Measurements from ENCODE around the gene SPEN. TPM values are rescaled to one million over a fixed set of nuclear protein-coding genes. Genes with fewer than 3 reads are reported as not detected.

The SPEN gene
- polyA plus RNA-seq, 1 of the 3 experiments (the other 2 are of a cell fraction) = 6.1 TPM

GRCh38 chr1:15874471-15874870 lies 27.0 kb downstream of the SPEN start:
- ChIA-PET CTCF (interaction anchor here (0.8 to 1.8 kb wide), 2 partner anchors 8 to 19 kb away, joined by 3 to 4 read pairs; no protein-coding TSS in a partner anchor), POLR2A (no interaction called here)
- Histone ChIP-seq H3K27ac (ENCODE audit: low read depth in 2 of 2, low read length in 1 of 2) (no peak overlapping the region), H3K36me3 (replicated peaks in 1 of 2; ENCODE audit: control insufficient read depth in 1 of 2, insufficient read depth in 2 of 2, low read length in 1 of 2) (peaks cover 37 to 40% of the 10 kb centered on the region in 2 experiments), H3K4me1 (ENCODE audit: control insufficient read depth in 1 of 2, insufficient read depth in 2 of 2, low read depth in 1 of 2, low read length in 1 of 2) (peaks cover 0 to 8% of the 10 kb centered on the region in 2 experiments; a peak in 1 of 4 replicates), H2AFZ (ENCODE audit: low read depth) (no peak overlapping the region), H3K79me2 (ENCODE audit: insufficient read depth) (peaks cover 100% of the 10 kb centered on the region), H3K9ac (no peak overlapping the region), H3K9me3 (no peaks in the 10 kb centered on the region), H4K20me1 (ENCODE audit: insufficient read depth) (peaks cover 43% of the 10 kb centered on the region), H3K4me2 (no peak overlapping the region), H3K27me3 (ENCODE audit: insufficient read depth) (no peaks in the 10 kb centered on the region), H3F3A (replicated peaks; ENCODE audit: insufficient read depth) (peaks cover 3% of the 10 kb centered on the region), H3K4me3 (ENCODE audit: low read depth in 2 of 2, low read length in 1 of 2) (no peak overlapping the region), H3K9me2 (no peaks in the 10 kb centered on the region)
- WGBS (ENCODE audit: low lambda C conversion rate) = 61% methylated on average over 1 of the region's 1 CpG
- no peak for DNase-seq
- TF ChIP-seq ELF1 (IDR thresholded peaks at IDR 0.05) (no peak), RXRA (IDR thresholded peaks at IDR 0.05; ENCODE audit: borderline replicate concordance, low read depth) (no peak), GATA2 (CRISPR knock-in tag; IDR thresholded peaks at IDR 0.05) (no peak), RAD21 (IDR thresholded peaks at IDR 0.05; ENCODE audit: low read length) (no peak), RFX5 (IDR thresholded peaks at IDR 0.05; ENCODE audit: low read length) (no peak), GABPA (IDR thresholded peaks at IDR 0.05; ENCODE audit: low read depth) (no peak), ZBTB33 (IDR thresholded peaks at IDR 0.05; ENCODE audit: borderline replicate concordance, low read depth) (no peak), NRF1 (IDR thresholded peaks at IDR 0.05; ENCODE audit: low read depth, low read length) (no peak), FOSL2 (IDR thresholded peaks at IDR 0.05; ENCODE audit: borderline replicate concordance, low read depth) (no peak), NFIC (IDR thresholded peaks at IDR 0.05; ENCODE audit: borderline replicate concordance) (no peak), IRF3 (IDR thresholded peaks at IDR 0.05; ENCODE audit: low read depth, low read length) (no peak), RCOR1 (IDR thresholded peaks at IDR 0.05; ENCODE audit: low read length) (no peak), TCF12 (IDR thresholded peaks at IDR 0.05) (no peak), EZH2phosphoT487 (IDR thresholded peaks at IDR 0.05; ENCODE audit: borderline replicate concordance, low read depth) (no peak), EP300 (IDR thresholded peaks at IDR 0.05; ENCODE audit: borderline replicate concordance in 1 of 2, low read depth in 1 of 2, low read length in 1 of 2) (no peak)
- TF ChIP-seq, protein P1, sequence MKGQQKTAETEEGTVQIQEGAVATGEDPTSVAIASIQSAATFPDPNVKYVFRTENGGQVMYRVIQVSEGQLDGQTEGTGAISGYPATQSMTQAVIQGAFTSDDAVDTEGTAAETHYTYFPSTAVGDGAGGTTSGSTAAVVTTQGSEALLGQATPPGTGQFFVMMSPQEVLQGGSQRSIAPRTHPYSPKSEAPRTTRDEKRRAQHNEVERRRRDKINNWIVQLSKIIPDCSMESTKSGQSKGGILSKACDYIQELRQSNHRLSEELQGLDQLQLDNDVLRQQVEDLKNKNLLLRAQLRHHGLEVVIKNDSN (IDR thresholded peaks at IDR 0.05; ENCODE audit: borderline replicate concordance, low read depth) = no peak
- TF ChIP-seq, protein P2, sequence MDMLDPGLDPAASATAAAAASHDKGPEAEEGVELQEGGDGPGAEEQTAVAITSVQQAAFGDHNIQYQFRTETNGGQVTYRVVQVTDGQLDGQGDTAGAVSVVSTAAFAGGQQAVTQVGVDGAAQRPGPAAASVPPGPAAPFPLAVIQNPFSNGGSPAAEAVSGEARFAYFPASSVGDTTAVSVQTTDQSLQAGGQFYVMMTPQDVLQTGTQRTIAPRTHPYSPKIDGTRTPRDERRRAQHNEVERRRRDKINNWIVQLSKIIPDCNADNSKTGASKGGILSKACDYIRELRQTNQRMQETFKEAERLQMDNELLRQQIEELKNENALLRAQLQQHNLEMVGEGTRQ (IDR thresholded peaks at IDR 0.05; ENCODE audit: borderline replicate concordance, low read depth, low read length) = no peak
- TF ChIP-seq, protein P3, sequence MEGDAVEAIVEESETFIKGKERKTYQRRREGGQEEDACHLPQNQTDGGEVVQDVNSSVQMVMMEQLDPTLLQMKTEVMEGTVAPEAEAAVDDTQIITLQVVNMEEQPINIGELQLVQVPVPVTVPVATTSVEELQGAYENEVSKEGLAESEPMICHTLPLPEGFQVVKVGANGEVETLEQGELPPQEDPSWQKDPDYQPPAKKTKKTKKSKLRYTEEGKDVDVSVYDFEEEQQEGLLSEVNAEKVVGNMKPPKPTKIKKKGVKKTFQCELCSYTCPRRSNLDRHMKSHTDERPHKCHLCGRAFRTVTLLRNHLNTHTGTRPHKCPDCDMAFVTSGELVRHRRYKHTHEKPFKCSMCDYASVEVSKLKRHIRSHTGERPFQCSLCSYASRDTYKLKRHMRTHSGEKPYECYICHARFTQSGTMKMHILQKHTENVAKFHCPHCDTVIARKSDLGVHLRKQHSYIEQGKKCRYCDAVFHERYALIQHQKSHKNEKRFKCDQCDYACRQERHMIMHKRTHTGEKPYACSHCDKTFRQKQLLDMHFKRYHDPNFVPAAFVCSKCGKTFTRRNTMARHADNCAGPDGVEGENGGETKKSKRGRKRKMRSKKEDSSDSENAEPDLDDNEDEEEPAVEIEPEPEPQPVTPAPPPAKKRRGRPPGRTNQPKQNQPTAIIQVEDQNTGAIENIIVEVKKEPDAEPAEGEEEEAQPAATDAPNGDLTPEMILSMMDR (IDR thresholded peaks at IDR 0.05) = no peak
- TF ChIP-seq, protein P4, sequence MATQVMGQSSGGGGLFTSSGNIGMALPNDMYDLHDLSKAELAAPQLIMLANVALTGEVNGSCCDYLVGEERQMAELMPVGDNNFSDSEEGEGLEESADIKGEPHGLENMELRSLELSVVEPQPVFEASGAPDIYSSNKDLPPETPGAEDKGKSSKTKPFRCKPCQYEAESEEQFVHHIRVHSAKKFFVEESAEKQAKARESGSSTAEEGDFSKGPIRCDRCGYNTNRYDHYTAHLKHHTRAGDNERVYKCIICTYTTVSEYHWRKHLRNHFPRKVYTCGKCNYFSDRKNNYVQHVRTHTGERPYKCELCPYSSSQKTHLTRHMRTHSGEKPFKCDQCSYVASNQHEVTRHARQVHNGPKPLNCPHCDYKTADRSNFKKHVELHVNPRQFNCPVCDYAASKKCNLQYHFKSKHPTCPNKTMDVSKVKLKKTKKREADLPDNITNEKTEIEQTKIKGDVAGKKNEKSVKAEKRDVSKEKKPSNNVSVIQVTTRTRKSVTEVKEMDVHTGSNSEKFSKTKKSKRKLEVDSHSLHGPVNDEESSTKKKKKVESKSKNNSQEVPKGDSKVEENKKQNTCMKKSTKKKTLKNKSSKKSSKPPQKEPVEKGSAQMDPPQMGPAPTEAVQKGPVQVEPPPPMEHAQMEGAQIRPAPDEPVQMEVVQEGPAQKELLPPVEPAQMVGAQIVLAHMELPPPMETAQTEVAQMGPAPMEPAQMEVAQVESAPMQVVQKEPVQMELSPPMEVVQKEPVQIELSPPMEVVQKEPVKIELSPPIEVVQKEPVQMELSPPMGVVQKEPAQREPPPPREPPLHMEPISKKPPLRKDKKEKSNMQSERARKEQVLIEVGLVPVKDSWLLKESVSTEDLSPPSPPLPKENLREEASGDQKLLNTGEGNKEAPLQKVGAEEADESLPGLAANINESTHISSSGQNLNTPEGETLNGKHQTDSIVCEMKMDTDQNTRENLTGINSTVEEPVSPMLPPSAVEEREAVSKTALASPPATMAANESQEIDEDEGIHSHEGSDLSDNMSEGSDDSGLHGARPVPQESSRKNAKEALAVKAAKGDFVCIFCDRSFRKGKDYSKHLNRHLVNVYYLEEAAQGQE (IDR thresholded peaks at IDR 0.05; ENCODE audit: low read depth, low read length) = no peak
- TF ChIP-seq, protein P5, sequence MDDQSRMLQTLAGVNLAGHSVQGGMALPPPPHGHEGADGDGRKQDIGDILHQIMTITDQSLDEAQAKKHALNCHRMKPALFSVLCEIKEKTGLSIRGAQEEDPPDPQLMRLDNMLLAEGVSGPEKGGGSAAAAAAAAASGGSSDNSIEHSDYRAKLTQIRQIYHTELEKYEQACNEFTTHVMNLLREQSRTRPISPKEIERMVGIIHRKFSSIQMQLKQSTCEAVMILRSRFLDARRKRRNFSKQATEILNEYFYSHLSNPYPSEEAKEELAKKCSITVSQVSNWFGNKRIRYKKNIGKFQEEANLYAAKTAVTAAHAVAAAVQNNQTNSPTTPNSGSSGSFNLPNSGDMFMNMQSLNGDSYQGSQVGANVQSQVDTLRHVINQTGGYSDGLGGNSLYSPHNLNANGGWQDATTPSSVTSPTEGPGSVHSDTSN (IDR thresholded peaks at IDR 0.05) = no peak
